H1 (cell line): ENCODE data around the gene CHN2. TPM values are rescaled to one million over a fixed set of nuclear protein-coding genes. Genes with fewer than 3 reads are reported as not detected.

Experiments
- CTCF ChIA-PET: fragments of 300-600 bp; sonication (Branson Sonifier 250); formaldehyde crosslinking; loops from one replicate; lab custom pipeline; 2021; ENCODE audit not compliant: partially characterized antibody; lab: Charles Lee
- POLR2A ChIA-PET: fragments of 300-600 bp; sonication (Branson Sonifier 250); formaldehyde crosslinking; loops from one replicate; lab custom pipeline; 2021; ENCODE audit warnings: inconsistent platforms; ENCODE audit not compliant: partially characterized antibody; lab: Charles Lee
- DNase-seq, 2 experiments: peaks; one replicate each; pipeline versions ENCODE4 v3.0.0 to v3.0.0-alpha.2; 2010 to 2022; ENCODE audit warnings: low spot score in 2 of 2, low read depth in 1 of 2, mixed read lengths in 1 of 2
- FAIRE-seq: peaks from 2 replicates; lab custom pipeline; 2011; peaks lifted over from hg19 to GRCh38; lab: Jason Lieb, UNC
- H2AFZ ChIP-seq: 2 replicates; pipeline ENCODE4 v1.8.1; 2012; ENCODE audit warnings: low read length, inconsistent platforms
- H2AK5ac ChIP-seq: 2 replicates; pipeline ENCODE4 v1.6.1; 2013; ENCODE audit warnings: low read depth, low read length
- H2BK120ac ChIP-seq: replicated peaks from 2 replicates; pipeline ENCODE3; 2013; ENCODE audit warnings: low read depth, low read length, inconsistent platforms
- H2BK12ac ChIP-seq: 2 replicates; pipeline ENCODE4 v1.6.1; 2013; ENCODE audit warnings: low read depth, low read length
- H2BK15ac ChIP-seq: 2 replicates; pipeline ENCODE4 v1.6.1; 2013; ENCODE audit warnings: low read length
- H2BK20ac ChIP-seq: 2 replicates; pipeline ENCODE4 v1.6.1; 2013; ENCODE audit warnings: low read length
- H2BK5ac ChIP-seq: 2 replicates; pipeline ENCODE4 v1.6.1; 2013; ENCODE audit warnings: low read depth, low read length
- H3K14ac ChIP-seq: 2 replicates; pipeline ENCODE4 v1.6.1; 2013; ENCODE audit warnings: inconsistent platforms; ENCODE audit not compliant: insufficient read length
- H3K18ac ChIP-seq: 2 replicates; pipeline ENCODE4 v1.6.1; 2013; ENCODE audit warnings: low read length; ENCODE audit errors: extremely low read depth
- H3K23ac ChIP-seq: 2 replicates; pipeline ENCODE4 v1.6.1; 2013; ENCODE audit warnings: inconsistent platforms; ENCODE audit not compliant: insufficient read length
- H3K23me2 ChIP-seq: 2 replicates; pipeline ENCODE4 v1.6.1; 2013; ENCODE audit warnings: low read depth, low read length
- H3K27ac ChIP-seq: 2 replicates; pipeline ENCODE4 v1.6.1; 2011; ENCODE audit warnings: low read depth, low read length, inconsistent platforms
- H3K27me3 ChIP-seq, 4 experiments: replicated peaks in 1 of 4; 1 replicate in 1 of 4; 2 replicates in 3 of 4; pipeline versions ENCODE4 v1.6.1 to v1.8.1; 2011 to 2013; ENCODE audit warnings: low read length in 3 of 4, mild to moderate bottlenecking in 3 of 4, inconsistent platforms in 2 of 4, mixed read lengths in 2 of 4, moderate library complexity in 1 of 4; ENCODE audit not compliant: control insufficient read depth in 3 of 4, insufficient read depth in 3 of 4; ENCODE audit errors: extremely low read depth in 1 of 4
- H3K36me3 ChIP-seq, 4 experiments: 2 replicates each; pipeline versions ENCODE4 v1.6.1 to v1.8.1; 2011 to 2013; ENCODE audit warnings: mild to moderate bottlenecking in 4 of 4, low read length in 3 of 4, moderate library complexity in 2 of 4, control low read depth in 1 of 4, inconsistent platforms in 1 of 4; ENCODE audit not compliant: insufficient read depth in 4 of 4, control insufficient read depth in 2 of 4
- H3K4ac ChIP-seq: replicated peaks from 2 replicates; pipeline ENCODE3; 2013; ENCODE audit warnings: low read length, low read depth, mixed read lengths, inconsistent platforms; ENCODE audit not compliant: insufficient read length
- H3K4me1 ChIP-seq, 4 experiments: replicated peaks in 1 of 4; 1 replicate in 1 of 4; 2 replicates in 3 of 4; pipeline versions ENCODE4 v1.6.1 to v1.8.1; 2011 to 2013; ENCODE audit warnings: low read length in 3 of 4, inconsistent platforms in 2 of 4, mixed read lengths in 1 of 4; ENCODE audit not compliant: insufficient read depth in 4 of 4, control insufficient read depth in 3 of 4
- H3K4me2 ChIP-seq, 2 experiments: 2 replicates each; pipeline versions ENCODE4 v1.6.1 to v1.8.1; 2011 to 2013; ENCODE audit warnings: low read depth in 2 of 2, low read length in 2 of 2, control low read depth in 1 of 2, inconsistent platforms in 1 of 2, mild to moderate bottlenecking in 1 of 2; ENCODE audit not compliant: insufficient read depth in 1 of 2
- H3K4me3 ChIP-seq, 4 experiments: fragments of 200-600, 300-600 bp in 1 of 4; sonication (generic), shearing (Covaris generic), sonication (Bioruptor Twin) in 1 of 4; 2 replicates each; pipeline versions ENCODE4 v1.5.1 to v1.8.1; 2011 to 2016; ENCODE audit warnings: low read length in 4 of 4, low read depth in 3 of 4, control low read depth in 2 of 4, inconsistent platforms in 2 of 4, mild to moderate bottlenecking in 2 of 4, mixed read lengths in 1 of 4, moderate library complexity in 1 of 4; ENCODE audit not compliant: insufficient read depth in 2 of 4; ENCODE audit errors: extremely low read depth in 1 of 4
- H3K56ac ChIP-seq: replicated peaks from 2 replicates; pipeline ENCODE3; 2013; ENCODE audit warnings: low read depth, mild to moderate bottlenecking, mixed read lengths, low read length, inconsistent platforms; ENCODE audit not compliant: insufficient read length
- H3K79me1 ChIP-seq: 2 replicates; pipeline ENCODE4 v1.6.1; 2013; ENCODE audit warnings: low read depth, low read length, control low read depth
- H3K79me2 ChIP-seq, 2 experiments: 2 replicates each; pipeline versions ENCODE4 v1.6.1 to v1.8.1; 2012 to 2013; ENCODE audit warnings: low read length in 2 of 2, mild to moderate bottlenecking in 2 of 2, inconsistent platforms in 1 of 2; ENCODE audit not compliant: insufficient read depth in 2 of 2, control insufficient read depth in 1 of 2
- H3K9ac ChIP-seq, 4 experiments: replicated peaks in 1 of 4; 1 replicate in 1 of 4; 2 replicates in 3 of 4; pipeline versions ENCODE4 v1.6.1 to v1.8.1; 2011 to 2013; ENCODE audit warnings: low read depth in 3 of 4, low read length in 3 of 4, control low read depth in 2 of 4, mild to moderate bottlenecking in 2 of 4, moderate library complexity in 2 of 4, inconsistent platforms in 1 of 4; ENCODE audit errors: extremely low read depth in 1 of 4
- H3K9me3 ChIP-seq, 2 experiments: 2 replicates each; pipeline versions ENCODE4 v1.6.1 to v1.8.1; 2012 to 2013; ENCODE audit warnings: mild to moderate bottlenecking in 2 of 2, moderate library complexity in 2 of 2, control low read depth in 1 of 2, inconsistent platforms in 1 of 2, low read depth in 1 of 2, low read length in 1 of 2, mixed read lengths in 1 of 2; ENCODE audit not compliant: insufficient read depth in 2 of 2
- H4K20me1 ChIP-seq, 2 experiments: replicated peaks in 1 of 2; 2 replicates each; pipeline versions ENCODE3 to v1.8.1; 2011 to 2013; ENCODE audit warnings: inconsistent platforms in 2 of 2, low read length in 2 of 2, mild to moderate bottlenecking in 1 of 2; ENCODE audit not compliant: insufficient read depth in 2 of 2, control insufficient read depth in 1 of 2
- H4K5ac ChIP-seq: 2 replicates; pipeline ENCODE4 v1.6.1; 2013; ENCODE audit warnings: low read length, low read depth, mixed read lengths, inconsistent platforms; ENCODE audit not compliant: insufficient read length
- H4K8ac ChIP-seq: 2 replicates; pipeline ENCODE4 v1.8.0; 2013; ENCODE audit warnings: mild to moderate bottlenecking, moderate library complexity, low read length, inconsistent platforms; ENCODE audit not compliant: insufficient read depth; ENCODE audit errors: extremely low read depth
- H4K91ac ChIP-seq: replicated peaks from 2 replicates; pipeline ENCODE3; 2013; ENCODE audit warnings: low read length, mixed read lengths, inconsistent platforms; ENCODE audit not compliant: insufficient read length
- ASH2L ChIP-seq: fragments of 200-600, 300-600 bp; sonication (generic); IDR thresholded peaks from one replicate; pipeline ENCODE4 v1.7.1; 2017; ENCODE audit warnings: low read length
- BCL11A ChIP-seq, 2 experiments: IDR thresholded peaks; one replicate each; pipeline ENCODE4 v1.6.1; 2011; ENCODE audit warnings: low read depth in 2 of 2, low read length in 2 of 2, mild to moderate bottlenecking in 2 of 2
- CBX8 ChIP-seq: fragments of 300-800, 300-1000 bp; sonication (generic); IDR thresholded peaks from 2 replicates; pipeline ENCODE4 v1.7.1; 2016; ENCODE audit warnings: low read depth, low read length, borderline replicate concordance
- CHD1 ChIP-seq: IDR thresholded peaks from 2 replicates; pipeline ENCODE4 v1.6.1; 2012; ENCODE audit warnings: low read depth, low read length, improper control_type of control experiment
- CTBP2 ChIP-seq: IDR thresholded peaks from 2 replicates; pipeline ENCODE4 v1.7.0; 2011; ENCODE audit warnings: borderline replicate concordance, mild to moderate bottlenecking, moderate library complexity, mixed read lengths, low read length; ENCODE audit not compliant: insufficient read depth, insufficient read length
- EP300 ChIP-seq, 2 experiments: IDR thresholded peaks; 1 replicate in 1 of 2; 2 replicates in 1 of 2; pipeline ENCODE4 v1.6.1; 2011 to 2012; ENCODE audit warnings: low read depth in 2 of 2, low read length in 2 of 2, mild to moderate bottlenecking in 2 of 2, borderline replicate concordance in 1 of 2, inconsistent platforms in 1 of 2, moderate library complexity in 1 of 2
- FOSL1 ChIP-seq: IDR thresholded peaks from 2 replicates; pipeline ENCODE4 v1.6.1; 2011; ENCODE audit warnings: mild to moderate bottlenecking, low read depth, low read length, moderate library complexity; ENCODE audit not compliant: insufficient read depth
- GTF2F1 ChIP-seq: IDR thresholded peaks from 2 replicates; pipeline ENCODE4 v1.6.1; 2012; ENCODE audit warnings: low read depth, low read length, improper control_type of control experiment, borderline replicate concordance
- HDAC6 ChIP-seq: IDR thresholded peaks from one replicate; pipeline ENCODE4 v1.7.1; 2012; ENCODE audit warnings: low read depth, mild to moderate bottlenecking, inconsistent platforms, low read length, moderate library complexity
- KDM5A ChIP-seq: fragments of 200-600 bp; IDR thresholded peaks from 2 replicates; pipeline ENCODE4 v1.7.1; 2012; ENCODE audit warnings: mild to moderate bottlenecking, low read length, inconsistent platforms, mixed read lengths
- SP2 ChIP-seq: IDR thresholded peaks from 2 replicates; pipeline ENCODE4 v1.6.1; 2012; ENCODE audit warnings: mild to moderate bottlenecking, low read length, inconsistent platforms
- SP4 ChIP-seq: IDR thresholded peaks from 2 replicates; pipeline ENCODE4 v1.6.1; 2012; ENCODE audit warnings: low read length, inconsistent platforms
- TCF12 ChIP-seq: IDR thresholded peaks from 2 replicates; pipeline ENCODE4 v1.6.1; 2011; ENCODE audit warnings: low read depth, mild to moderate bottlenecking, low read length
- YY1 ChIP-seq: IDR thresholded peaks from 2 replicates; pipeline ENCODE4 v1.6.1; 2011; ENCODE audit warnings: low read depth, mild to moderate bottlenecking, low read length
- ZNF274 ChIP-seq: IDR thresholded peaks from 2 replicates; pipeline ENCODE4 v1.7.0; 2012; ENCODE audit warnings: low read length, borderline replicate concordance; ENCODE audit errors: extremely low read depth
- WGBS, 2 experiments: shearing (Covaris generic) in 1 of 2; methylation state at CpG; one replicate each; pipeline versions ENCODE4 v1.1.6 to v1.1.7; 2013 to 2015; ENCODE audit warnings: low lambda C conversion rate in 2 of 2, mixed read lengths in 2 of 2, inconsistent platforms in 1 of 2, low coverage in 1 of 2, missing lambda C conversion rate in 1 of 2; ENCODE audit not compliant: insufficient replicate concordance in 2 of 2, insufficient coverage in 1 of 2, insufficient read length in 1 of 2; ENCODE audit errors: extremely low coverage in 1 of 2, missing lambda C conversion rate in 1 of 2; 5-methylcytosine and 5-hydroxymethylcytosine counted together
- polyA plus RNA-seq, 7 experiments: library from polyadenylated mRNA; depleted of rRNA in 3 of 7; stranded (reverse) in 5 of 7; unstranded in 2 of 7; fragments of >200 nt in 5 of 7; fragments of 200-250 nt in 2 of 7; gene quantifications; 1 replicate in 5 of 7; 2 replicates in 1 of 7; 4 replicates in 1 of 7; pipeline versions ENCODE4 v1.2.1 to v1.2.3, GENCODE V29; 2011 to 2013; ENCODE audit warnings: missing spikeins in 2 of 7, mixed read lengths in 2 of 7
- total RNA-seq: library from RNA; stranded (reverse); fragmentation: NEBNext Ultra II Directional; extraction: Animal tissue kit (Norgen Biotek cat#: 25700); gene quantifications from 2 replicates; pipeline ENCODE4 v1.2.1, GENCODE V29; 2021

Gene CHN2
- total and polyA plus RNA-seq, 2 of the 8 experiments (the other 6 are each of a cell fraction or from before 2014, with no cell fraction given) = 2.9 to 4.8 TPM

GRCh38 chr7:29299086-29299485 lies 104.5 kb downstream of the CHN2 start:
- no peak overlapping the region for H2AFZ ChIP-seq
- TF ChIP-seq CBX8 (no peak), EP300 (IDR thresholded peaks at IDR 0.05; ENCODE audit: borderline replicate concordance in 1 of 2, low read depth in 2 of 2, low read length in 2 of 2) (no peak), CTBP2 (no peak), ASH2L (no peak), SP4 (no peak), YY1 (no peak), GTF2F1 (no peak), ZNF274 (no peak), CHD1 (no peak), FOSL1 (no peak), SP2 (no peak), HDAC6 (no peak), KDM5A (no peak), TCF12 (no peak), BCL11A (IDR thresholded peaks at IDR 0.05; ENCODE audit: low read depth in 2 of 2, low read length in 2 of 2) (no peak)
- TF ChIP-seq, all 59 proteins: peak for 0
- FAIRE-seq = no peak
- Histone ChIP-seq H2BK120ac (no peak overlapping the region), H2BK12ac (no peak overlapping the region), H3K27ac (no peak overlapping the region), H3K18ac (no peak overlapping the region), H4K8ac (no peak overlapping the region), H4K20me1 (no peaks in the 10 kb centered on the region), H4K5ac (no peak overlapping the region), H3K14ac (no peak overlapping the region), H3K79me1 (no peaks in the 10 kb centered on the region), H2BK15ac (no peak overlapping the region), H4K91ac (no peak overlapping the region), H3K56ac (no peak overlapping the region), H3K4me1 (peaks cover 10 to 22% (median 17%) of the 10 kb centered on the region in 4 experiments; a peak in 6 of 7 replicates), H3K9me3 (no peaks in the 10 kb centered on the region), H3K79me2 (no peaks in the 10 kb centered on the region), H3K4me2 (no peak overlapping the region), H2BK5ac (no peak overlapping the region), H2AK5ac (no peak overlapping the region), H3K4me3 (no peak overlapping the region), H2BK20ac (no peak overlapping the region), H3K9ac (no peak overlapping the region), H3K23ac (no peak overlapping the region), H3K27me3 (no peaks in the 10 kb centered on the region), H3K23me2 (no peaks in the 10 kb centered on the region; the same call in 1 of the 2 replicates), H3K4ac (no peak overlapping the region), H3K36me3 (no peaks in the 10 kb centered on the region)
- WGBS, 2 experiments = 95% methylated on average over 6 of the region's 6 CpGs; no CpG with 5 or more reads in 1 of the 2 experiments
- ChIA-PET CTCF (interaction anchor here (0.7 to 6.8 kb wide), 8 partner anchors 8 to 110 kb away, joined by 3 to 67 read pairs (median 5); no protein-coding TSS in a partner anchor), POLR2A (no interaction called here)
- no peak for DNase-seq
